Heart right ventricle (tissue), 16 donors: ENCODE data around the gene TNRC6B. TPM values are rescaled to one million over a fixed set of nuclear protein-coding genes. Genes with fewer than 3 reads are reported as not detected.

ENCODE experiments used
- ATAC-seq, 8 donors: fragments of 200-7000 bp; cut with Tn5 transposase; one replicate each; pipeline ENCODE4 v1.9.1; 2020; ENCODE audit warnings: mild to moderate bottlenecking in 8 of 8, moderate library complexity in 8 of 8, moderate number of reproducible peaks in 1 of 8
- DNase-seq, 2 donors: peaks; one replicate each; pipeline ENCODE4 v3.0.0-alpha.2; 2020
- H3K27ac ChIP-seq, 10 donors: fragments of 200-600 bp; sonication (generic) in 2 of 10; one replicate each; pipeline versions ENCODE4 v1.5.0 to v1.8.0; 2020 to 2022; ENCODE audit warnings: mild to moderate bottlenecking in 3 of 10
- H3K27me3 ChIP-seq, 7 donors: fragments of 200-600 bp; one replicate each; pipeline ENCODE4 v1.8.0; 2021 to 2022; ENCODE audit warnings: mild to moderate bottlenecking in 2 of 7
- H3K36me3 ChIP-seq, 9 donors: fragments of 200-600 bp; sonication (generic) in 1 of 9; one replicate each; pipeline versions ENCODE4 v1.5.0 to v1.8.0; 2020 to 2022; ENCODE audit warnings: mild to moderate bottlenecking in 2 of 9
- H3K4me1 ChIP-seq, 9 donors: fragments of 200-600 bp; sonication (generic) in 1 of 9; one replicate each; pipeline versions ENCODE4 v1.5.0 to v1.8.0; 2020 to 2022; ENCODE audit warnings: mild to moderate bottlenecking in 4 of 9
- H3K4me3 ChIP-seq, 10 donors: fragments of 200-600 bp; sonication (generic) in 2 of 10; one replicate each; pipeline versions ENCODE4 v1.5.0 to v1.8.0; 2020 to 2022; ENCODE audit warnings: mild to moderate bottlenecking in 7 of 10, moderate library complexity in 2 of 10
- H3K9me3 ChIP-seq, 11 donors: fragments of 200-600 bp in 10 of 11; sonication (generic) in 2 of 11; one replicate each; pipeline versions ENCODE4 v1.5.0 to v1.8.0; 2013 to 2022; ENCODE audit warnings: mild to moderate bottlenecking in 2 of 11, control low read depth in 1 of 11, moderate library complexity in 1 of 11
- WGBS, 2 donors: extraction: QIAGEN DNeasy Blood & Tissue Kit; methylation state at CpG; one replicate each; pipeline ENCODE4 v1.1.7; 2013; ENCODE audit warnings: inconsistent platforms in 1 of 2; 5-methylcytosine and 5-hydroxymethylcytosine counted together
- intact Hi-C, 10 donors: fragments of 100-400 bp; cut with DNase I; formaldehyde crosslinking; loops; one replicate each; pipeline versions ENCODE4 v1.11.1 to v1.14.2; 2022
- polyA plus RNA-seq, 2 donors: library from polyadenylated mRNA; stranded (reverse); fragments of 200-250 nt; gene quantifications; one replicate each; pipeline ENCODE4 v1.2.3, GENCODE V29; 2013
- total RNA-seq, 10 donors: library from RNA; stranded (reverse); fragmentation: NEBNext Ultra II Directional in 3 of 10; extraction: Animal tissue kit (Norgen Biotek cat#: 25700) in 3 of 10; gene quantifications; one replicate each; pipeline versions ENCODE4 v1.2.1 to v1.2.4, GENCODE V29; 2021 to 2023
- TF ChIP-seq, protein P1 (sequence below), 9 donors: fragments of 200-600 bp; sonication (generic) in 2 of 9; IDR thresholded peaks; one replicate each; pipeline versions ENCODE4 v1.5.0 to v1.8.0; 2021 to 2022; ENCODE audit warnings: antibody characterized with exemption in 9 of 9, mild to moderate bottlenecking in 5 of 9, moderate library complexity in 1 of 9
- donor health status: Arrhythmogenic right ventricular cardiomyopathy.
- donor health status: ischemic (EF 13 %, LVEDD 7.1; RV severe dilation, severe dysfunction).
- donor health status: healthy with polysubstance abuse.
- donor health status: DM: no; HTN: yes; CAD: no.
- donor health status: DM: no; HTN: no; CAD: no.
- donor health status: ischemic (EF 25% LVEDD 6.9; RV normal size, moderate dysfunction).
- donor health status: ischemic (EF 25% LVEDD 5.7; RV mildly dilated, moderate dysfunction).
- donor health status: healthy.
- donor health status: DM: yes; HTN: yes; CAD: no.
- donor health status: Ischemic cardiomyopathy.
- donor health status: ischemic (EF 35%, LVEDD 5.7; RV mildly dilated, moderate dysfunction).
- donor health status: nonischemic (EF 11% LVEDD 7.7; RV severe dilation, severe dysfunction).
- donor health status: DM: yes; HTN: yes; CAD: no.
- donor health status: PGD.
- donor health status: ischemic (EF 29% LVEDD 5.4; RV normal size, mild dysfunction).
- donor health status: nonischemic (EF 23%, LVEDD 6.1; RV moderate dilation, normal function).

The TNRC6B gene
- total and polyA plus RNA-seq, 12 donors, result 1.7 to 62.5 (median 53.9) TPM

DNA sequence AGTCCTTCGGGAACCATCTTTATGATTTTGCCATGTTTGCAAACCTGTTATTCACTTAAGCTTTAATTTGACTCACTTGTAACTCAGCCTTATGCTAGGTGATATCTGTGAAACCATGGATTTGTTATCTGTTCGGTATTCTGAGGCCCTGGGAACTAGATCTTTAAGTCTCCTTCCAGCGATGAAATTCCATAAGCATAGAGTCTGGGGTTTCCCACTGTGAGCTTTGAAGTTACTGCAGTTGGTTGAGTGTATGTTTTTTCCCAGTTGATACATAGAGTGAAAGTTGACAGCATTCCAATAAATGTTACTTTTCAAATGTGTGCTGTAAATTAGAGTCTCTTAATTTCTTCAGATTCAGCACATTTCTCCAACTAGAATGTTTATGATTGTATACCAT is 66.9 kb downstream of the TNRC6B start:
- peaks cover 0 to 27% (median 0%) of the 10 kb centered on the region in 9 donors for H3K36me3 ChIP-seq
- ATAC-seq (no peak), DNase-seq (no peak)
- no peak overlapping the region for H3K27ac ChIP-seq
- TF ChIP-seq, protein P1, sequence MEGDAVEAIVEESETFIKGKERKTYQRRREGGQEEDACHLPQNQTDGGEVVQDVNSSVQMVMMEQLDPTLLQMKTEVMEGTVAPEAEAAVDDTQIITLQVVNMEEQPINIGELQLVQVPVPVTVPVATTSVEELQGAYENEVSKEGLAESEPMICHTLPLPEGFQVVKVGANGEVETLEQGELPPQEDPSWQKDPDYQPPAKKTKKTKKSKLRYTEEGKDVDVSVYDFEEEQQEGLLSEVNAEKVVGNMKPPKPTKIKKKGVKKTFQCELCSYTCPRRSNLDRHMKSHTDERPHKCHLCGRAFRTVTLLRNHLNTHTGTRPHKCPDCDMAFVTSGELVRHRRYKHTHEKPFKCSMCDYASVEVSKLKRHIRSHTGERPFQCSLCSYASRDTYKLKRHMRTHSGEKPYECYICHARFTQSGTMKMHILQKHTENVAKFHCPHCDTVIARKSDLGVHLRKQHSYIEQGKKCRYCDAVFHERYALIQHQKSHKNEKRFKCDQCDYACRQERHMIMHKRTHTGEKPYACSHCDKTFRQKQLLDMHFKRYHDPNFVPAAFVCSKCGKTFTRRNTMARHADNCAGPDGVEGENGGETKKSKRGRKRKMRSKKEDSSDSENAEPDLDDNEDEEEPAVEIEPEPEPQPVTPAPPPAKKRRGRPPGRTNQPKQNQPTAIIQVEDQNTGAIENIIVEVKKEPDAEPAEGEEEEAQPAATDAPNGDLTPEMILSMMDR (IDR thresholded peaks at IDR 0.05), result no peak
- H3K27me3 ChIP-seq, result no peaks in the 10 kb centered on the region
- no peaks in the 10 kb centered on the region for H3K9me3 ChIP-seq
- H3K4me1 ChIP-seq, result peaks cover 0 to 50% (median 30%) of the 10 kb centered on the region in 9 donors
- intact Hi-C loops, result no loop called here
- H3K4me3 ChIP-seq, result no peak overlapping the region
- WGBS, 2 donors, result 86 to 90% methylated on average over 3 of the region's 3 CpGs

DNA sequence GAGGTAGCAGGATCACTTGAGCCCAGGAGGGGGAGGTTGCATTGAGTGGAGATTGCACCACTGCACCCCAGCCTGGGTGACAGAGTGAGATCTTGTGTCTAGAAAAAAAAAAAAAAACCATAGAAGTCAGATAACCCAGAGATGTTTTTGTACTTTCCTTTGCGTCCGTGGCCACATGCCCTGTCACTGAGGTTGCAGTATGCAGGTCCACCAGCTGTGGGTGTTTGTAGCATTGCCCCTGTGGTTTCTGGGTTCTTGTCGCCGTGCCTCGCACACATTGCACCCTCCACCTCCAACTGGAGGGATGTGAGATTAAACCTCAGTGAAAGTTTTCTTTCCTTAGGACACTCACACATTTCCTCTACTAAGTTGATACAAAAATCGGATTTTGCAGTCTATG is 70.3 kb downstream of the TNRC6B start:
- Histone ChIP-seq H3K27ac (no peak overlapping the region), H3K27me3 (no peaks in the 10 kb centered on the region), H3K4me1 (peaks cover 0 to 27% (median 6%) of the 10 kb centered on the region in 9 donors), H3K36me3 (peaks cover 0 to 48% (median 0%) of the 10 kb centered on the region in 9 donors), H3K4me3 (no peak overlapping the region), H3K9me3 (no peaks in the 10 kb centered on the region)
- TF ChIP-seq, protein P1 (IDR thresholded peaks at IDR 0.05), result no peak
- DNase-seq (no peak), ATAC-seq (peak in 2 of 8 donors; percentile 34 to 41)
- intact Hi-C loops, result no loop called here
- 90 to 94% methylated on average over 6 of the region's 6 CpGs for WGBS, 2 donors

DNA sequence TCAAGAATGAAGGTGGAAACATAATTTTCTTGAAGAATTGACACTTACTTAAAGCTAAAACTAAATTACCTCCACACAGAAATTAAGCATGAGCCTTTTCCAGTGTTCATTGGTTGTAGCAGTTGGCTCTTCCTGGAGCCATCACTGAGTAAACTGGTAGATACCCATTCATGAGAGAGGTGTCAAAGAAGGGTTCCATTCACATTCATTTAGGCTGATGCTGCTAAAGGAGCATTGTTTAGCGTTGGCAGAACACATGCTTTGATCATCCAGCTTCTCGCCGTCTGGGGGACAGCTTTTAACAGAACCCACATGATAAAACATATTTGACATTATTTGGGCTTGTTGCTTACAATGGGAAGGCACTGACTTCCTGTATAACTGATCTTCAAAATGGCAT is 71.6 kb downstream of the TNRC6B start:
- WGBS, 2 donors, result 72 to 82% methylated on average over 3 of the region's 3 CpGs
- DNase-seq (no peak), ATAC-seq (no peak)
- H3K9me3 ChIP-seq, result no peaks in the 10 kb centered on the region
- H3K27me3 ChIP-seq, result no peaks in the 10 kb centered on the region
- no peak overlapping the region for H3K27ac ChIP-seq
- H3K36me3 ChIP-seq, result peaks cover 0 to 57% (median 0%) of the 10 kb centered on the region in 9 donors
- H3K4me1 ChIP-seq, result peaks cover 0 to 24% (median 0%) of the 10 kb centered on the region in 9 donors
- TF ChIP-seq, protein P1 (IDR thresholded peaks at IDR 0.05), result no peak
- intact Hi-C loops, result no loop called here
- H3K4me3 ChIP-seq, result no peak overlapping the region

DNA sequence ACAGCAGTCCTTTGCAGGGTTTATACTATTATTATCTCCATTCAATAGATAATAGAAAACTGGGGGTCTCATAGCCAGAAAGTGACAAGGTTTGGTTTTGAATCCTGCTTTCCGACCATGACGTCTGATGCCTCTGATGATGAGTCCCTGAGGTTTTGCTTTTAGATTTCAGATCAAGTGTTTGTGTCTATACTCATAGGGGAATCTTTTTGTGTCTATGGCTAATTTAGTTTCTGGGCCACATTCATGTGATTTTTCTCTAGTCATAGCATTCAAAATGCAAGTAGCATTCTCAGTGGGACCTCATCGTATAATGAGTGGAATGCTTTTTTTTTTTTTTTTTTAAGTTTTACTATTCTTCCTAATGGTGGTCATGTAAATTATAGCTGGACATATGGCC is 72.9 kb downstream of the TNRC6B start:
- Histone ChIP-seq H3K4me3 (no peak overlapping the region), H3K9me3 (no peaks in the 10 kb centered on the region), H3K4me1 (peaks cover 0 to 24% (median 0%) of the 10 kb centered on the region in 9 donors), H3K36me3 (peaks cover 0 to 65% (median 0%) of the 10 kb centered on the region in 9 donors), H3K27ac (no peak overlapping the region), H3K27me3 (no peaks in the 10 kb centered on the region)
- no peak for DNase-seq
- WGBS, 2 donors, result 87 to 90% methylated on average over 3 of the region's 3 CpGs
- no peak for ATAC-seq
- TF ChIP-seq, protein P1 (IDR thresholded peaks at IDR 0.05), result no peak
- intact Hi-C loops, result no loop called here
